GM21786 (cell line): ENCODE results near the gene ADAM10.
A peak's percentile ranks its signal among the peaks of the same experiment; 100 is the strongest.

Experiments used
- ATAC-seq: cut with Tn5 transposase; IDR thresholded peaks from one replicate; pipeline ENCODE4 v1.9.1; 2021; ENCODE audit not compliant: unreplicated experiment

Gene ADAM10

GRCh38 chr15:58726867-58727266, 22.6 kb downstream of the ADAM10 start:
- ATAC-seq: no peak

GRCh38 chr15:58724466-58724865, 25.0 kb downstream of the ADAM10 start:
- peak; percentile 88 for ATAC-seq

GRCh38 chr15:58717357-58717756, 32.1 kb downstream of the ADAM10 start:
- ATAC-seq: no peak

GRCh38 chr15:58716027-58716426, 33.5 kb downstream of the ADAM10 start:
- ATAC-seq: no peak

GRCh38 chr15:58715266-58715917, 34.1 kb downstream of the ADAM10 start:
- no peak for ATAC-seq

GRCh38 chr15:58710701-58711100, 38.8 kb downstream of the ADAM10 start:
- ATAC-seq: no peak

GRCh38 chr15:58707397-58707796, 42.1 kb downstream of the ADAM10 start:
- no peak for ATAC-seq

GRCh38 chr15:58705105-58705504, 44.4 kb downstream of the ADAM10 start:
- ATAC-seq: no peak

GRCh38 chr15:58704155-58704865, 45.2 kb downstream of the ADAM10 start:
- ATAC-seq: no peak

GRCh38 chr15:58703610-58704009, 45.9 kb downstream of the ADAM10 start:
- no peak for ATAC-seq

- no peak for ATAC-seq
Measured at GRCh38 chr15:58702233-58702632, 47.3 kb downstream of the ADAM10 start.

- ATAC-seq: no peak
Measured at GRCh38 chr15:58701376-58701775, 48.1 kb downstream of the ADAM10 start.

- ATAC-seq: no peak
Measured at GRCh38 chr15:58699769-58700168, 49.7 kb downstream of the ADAM10 start.

GRCh38 chr15:58698887-58699641, 50.4 kb downstream of the ADAM10 start:
- no peak for ATAC-seq

- no peak for ATAC-seq
Measured at GRCh38 chr15:58697220-58697619, 52.3 kb downstream of the ADAM10 start.

- no peak for ATAC-seq
Measured at GRCh38 chr15:58696738-58697137, 52.8 kb downstream of the ADAM10 start.

GRCh38 chr15:58694641-58695398, 54.7 kb downstream of the ADAM10 start:
- ATAC-seq: no peak

- ATAC-seq: no peak
Measured at GRCh38 chr15:58690703-58691102, 58.8 kb downstream of the ADAM10 start.

GRCh38 chr15:58689646-58690045, 59.9 kb downstream of the ADAM10 start:
- ATAC-seq: no peak

GRCh38 chr15:58686286-58686685, 63.2 kb downstream of the ADAM10 start:
- ATAC-seq: no peak

GRCh38 chr15:58684751-58685150, 64.8 kb downstream of the ADAM10 start:
- no peak for ATAC-seq
